B cell (primary cell): ENCODE data around the gene PTPRU. TPM values are rescaled to one million over a fixed set of nuclear protein-coding genes. Genes with fewer than 3 reads are reported as not detected.

Experiments used
- ATAC-seq: fragments of 200-7000 bp; cut with Tn5 transposase; one replicate; pipeline ENCODE4 v1.10.0; 2021; ENCODE audit warnings: low read depth, mild to moderate bottlenecking, moderate number of reproducible peaks, moderate library complexity
- CTCF ChIA-PET: fragments of 350-600 bp; sonication (Branson Sonifier 250); formaldehyde crosslinking; loops from one replicate; lab custom pipeline; 2021; ENCODE audit warnings: antibody characterized with exemption, inconsistent platforms; lab: Charles Lee
- POLR2A ChIA-PET: fragments of 350-600 bp; sonication (Branson Sonifier 250); formaldehyde crosslinking; loops from one replicate; lab custom pipeline; 2021; ENCODE audit warnings: antibody characterized with exemption; lab: Charles Lee
- DNase-seq: peaks from one replicate; pipeline ENCODE4 v3.0.0; 2013
- H2AFZ ChIP-seq: 2 replicates; pipeline ENCODE4 v1.6.1; 2012; ENCODE audit warnings: mild to moderate bottlenecking, low read depth, low read length; ENCODE audit not compliant: insufficient read depth, poor library complexity, severe bottlenecking
- H3K27ac ChIP-seq, 2 donors: 1 replicate in 1 of 2; 2 replicates in 1 of 2; pipeline ENCODE4 v1.5.1; 2012 to 2013; ENCODE audit warnings: low read length in 2 of 2, mild to moderate bottlenecking in 2 of 2, moderate library complexity in 1 of 2
- H3K27me3 ChIP-seq, 4 experiments: fragments of 200-600 bp in 1 of 4; sonication (generic) in 1 of 4; replicated peaks in 1 of 4; 1 replicate in 2 of 4; 2 replicates in 2 of 4; pipeline versions ENCODE4 v1.6.1 to v1.7.0; 2013 to 2016; ENCODE audit warnings: low read length in 3 of 4, mild to moderate bottlenecking in 2 of 4, mixed read lengths in 1 of 4, moderate library complexity in 1 of 4; ENCODE audit not compliant: insufficient read depth in 4 of 4, control insufficient read depth in 3 of 4; ENCODE audit errors: control extremely low read depth in 1 of 4
- H3K36me3 ChIP-seq, 2 experiments: replicated peaks in 1 of 2; 1 replicate in 1 of 2; 2 replicates in 1 of 2; pipeline versions ENCODE4 v1.6.1 to v1.7.1; 2013; ENCODE audit warnings: low read length in 1 of 2; ENCODE audit not compliant: insufficient read depth in 2 of 2, control insufficient read depth in 1 of 2; ENCODE audit errors: control extremely low read depth in 1 of 2, extremely low read depth in 1 of 2
- H3K4me1 ChIP-seq, 2 donors: fragments of 200-600 bp in 1 of 2; sonication (generic) in 1 of 2; 1 replicate in 1 of 2; 2 replicates in 1 of 2; pipeline versions ENCODE4 v1.5.1 to v1.6.1; 2013 to 2017; ENCODE audit warnings: low read length in 2 of 2; ENCODE audit not compliant: control insufficient read depth in 2 of 2, insufficient read depth in 2 of 2
- H3K4me2 ChIP-seq: replicated peaks from 2 replicates; pipeline ENCODE3; 2012; ENCODE audit warnings: mild to moderate bottlenecking, low read depth, low read length; ENCODE audit not compliant: poor library complexity, severe bottlenecking
- H3K4me3 ChIP-seq, 5 experiments: fragments of 200-600 bp in 1 of 5; sonication (generic) in 1 of 5; 1 replicate in 3 of 5; 2 replicates in 2 of 5; pipeline versions ENCODE4 v1.5.1 to v1.7.0; 2011 to 2016; ENCODE audit warnings: low read length in 4 of 5, mild to moderate bottlenecking in 4 of 5, low read depth in 2 of 5, control low read depth in 1 of 5, moderate library complexity in 1 of 5; ENCODE audit not compliant: insufficient read depth in 1 of 5; ENCODE audit errors: control extremely low read depth in 1 of 5, extremely low read depth in 1 of 5
- H3K79me2 ChIP-seq: fragments of 200-600 bp; sonication (generic); one replicate; pipeline ENCODE4 v1.6.0; 2016; ENCODE audit warnings: low read length; ENCODE audit not compliant: control insufficient read depth, insufficient read depth
- H3K9ac ChIP-seq: fragments of 200-600 bp; sonication (generic); 2 replicates; pipeline ENCODE4 v1.6.1; 2017; ENCODE audit warnings: mild to moderate bottlenecking, low read length, moderate library complexity
- H3K9me3 ChIP-seq, 3 donors: one replicate each; pipeline versions ENCODE4 v1.6.1 to v1.7.1; 2013; ENCODE audit warnings: low read length in 2 of 3; ENCODE audit not compliant: control insufficient read depth in 2 of 3, insufficient read depth in 1 of 3; ENCODE audit errors: control extremely low read depth in 1 of 3
- H4K20me1 ChIP-seq: 2 replicates; pipeline ENCODE4 v1.6.0; 2012; ENCODE audit warnings: mild to moderate bottlenecking, low read length; ENCODE audit not compliant: insufficient read depth, control insufficient read depth, poor library complexity, severe bottlenecking
- H3K27ac Mint-ChIP-seq: one replicate; pipeline ENCODE4 v1.8.0; 2021; ENCODE audit warnings: mixed read lengths
- H3K27me3 Mint-ChIP-seq: one replicate; pipeline ENCODE4 v1.8.0; 2021; ENCODE audit warnings: mixed read lengths
- H3K4me1 Mint-ChIP-seq: one replicate; pipeline ENCODE4 v1.8.0; 2021; ENCODE audit warnings: mixed read lengths
- H3K4me3 Mint-ChIP-seq: one replicate; pipeline ENCODE4 v1.8.0; 2021; ENCODE audit warnings: mixed read lengths
- H3K9me3 Mint-ChIP-seq: one replicate; pipeline ENCODE4 v1.8.0; 2022; ENCODE audit warnings: mixed read lengths; ENCODE audit not compliant: insufficient read depth
- CTCF ChIP-seq: fragments of 200-600 bp; IDR thresholded peaks from one replicate; pipeline ENCODE4 v1.8.0; 2022; ENCODE audit warnings: antibody characterized with exemption, mild to moderate bottlenecking
- EZH2 ChIP-seq: IDR thresholded peaks from 2 replicates; pipeline ENCODE4 v1.6.1; 2012; ENCODE audit warnings: borderline replicate concordance, low read depth, mild to moderate bottlenecking, moderate library complexity, low read length; ENCODE audit not compliant: insufficient read depth, poor library complexity, severe bottlenecking
- WGBS: methylation state at CpG from one replicate; pipeline ENCODE4 v1.1.5; 2013; ENCODE audit warnings: missing lambda C conversion rate; ENCODE audit not compliant: insufficient coverage; 5-methylcytosine and 5-hydroxymethylcytosine counted together
- intact Hi-C: fragments of 100-400 bp; cut with micrococcal nuclease; formaldehyde crosslinking; loops from one replicate; pipeline ENCODE4 v1.10.0; 2022
- polyA plus RNA-seq: library from polyadenylated mRNA; depleted of rRNA; stranded (reverse); fragments of >200 nt; gene quantifications from 2 replicates; pipeline ENCODE4 v1.2.3, GENCODE V29; 2012
- total RNA-seq, 2 donors: library from RNA; stranded (reverse); fragments of 120-200 nt in 1 of 2; gene quantifications; 1 replicate in 1 of 2; 2 replicates in 1 of 2; pipeline versions ENCODE4 v1.2.3 to v1.2.4, GENCODE V29; 2013 to 2022

PTPRU gene
- total and polyA plus RNA-seq, 2 donors (not counting 1 experiment from before 2014, with no cell fraction given): 0.10 to 0.25 TPM

GRCh38 chr1:29284286-29284960, 48.1 kb downstream of the PTPRU start:
- Histone ChIP-seq H3K9ac (no peak overlapping the region), H4K20me1 (no peaks in the 10 kb centered on the region), H3K27ac (no peak overlapping the region), H3K4me2 (no peak overlapping the region), H2AFZ (no peak overlapping the region), H3K9me3 (peaks cover 0 to 3% (median 0%) of the 10 kb centered on the region in 3 donors), H3K79me2 (no peaks in the 10 kb centered on the region), H3K4me3 (no peak overlapping the region), H3K27me3 (no peaks in the 10 kb centered on the region), H3K36me3 (no peaks in the 10 kb centered on the region), H3K4me1 (peaks cover 4% of the 10 kb centered on the region in 2 donors)
- ATAC-seq (no peak), DNase-seq (no peak)
- Mint-ChIP-seq H3K27me3 (peaks cover 5% of the 10 kb centered on the region), H3K9me3 (no peaks in the 10 kb centered on the region), H3K27ac (no peak overlapping the region), H3K4me1 (peaks cover 6% of the 10 kb centered on the region), H3K4me3 (no peak overlapping the region)
- no peak for TF ChIP-seq CTCF
- no peak for TF ChIP-seq EZH2
- CTCF ChIA-PET: no interaction called here
- WGBS: 93% methylated on average over 7 of the region's 8 CpGs
- POLR2A ChIA-PET: no interaction called here
- intact Hi-C loops: no loop called here

- peaks cover 0 to 3% (median 0%) of the 10 kb centered on the region in 3 donors for H3K9me3 ChIP-seq
- H3K4me1 ChIP-seq: peaks cover 4% of the 10 kb centered on the region in 2 donors
- no peak overlapping the region for H3K9ac ChIP-seq
- H3K27me3 Mint-ChIP-seq: peaks cover 5% of the 10 kb centered on the region
- intact Hi-C loops: no loop called here
- TF ChIP-seq CTCF (no peak), EZH2 (no peak)
- H4K20me1 ChIP-seq: no peaks in the 10 kb centered on the region
- ATAC-seq (no peak), DNase-seq (no peak)
- POLR2A ChIA-PET: no interaction called here
- no peak overlapping the region for H2AFZ ChIP-seq
- H3K4me2 ChIP-seq: no peak overlapping the region
- no peaks in the 10 kb centered on the region for H3K36me3 ChIP-seq
- H3K79me2 ChIP-seq: no peaks in the 10 kb centered on the region
- 91% methylated on average over 5 of the region's 5 CpGs for WGBS
- no peaks in the 10 kb centered on the region for H3K9me3 Mint-ChIP-seq
- peaks cover 6% of the 10 kb centered on the region for H3K4me1 Mint-ChIP-seq
- H3K27ac ChIP-seq: no peak overlapping the region
- H3K4me3 ChIP-seq: no peak overlapping the region
- H3K27me3 ChIP-seq: no peaks in the 10 kb centered on the region
- no peak overlapping the region for H3K4me3 Mint-ChIP-seq
- CTCF ChIA-PET: no interaction called here
- no peak overlapping the region for H3K27ac Mint-ChIP-seq
Measured at GRCh38 chr1:29284961-29285560, 48.7 kb downstream of the PTPRU start.
